NCI-H2227 treated with DMSO at 0.1 percent for 48 hours (cell line): Measurements from ENCODE around the gene UBE2D4.
"Not testable (repeated sequence)": the region's sequence is repeated elsewhere in the genome, so short reads cannot be mapped to it uniquely, and the experiment has no call there.

Source experiments
- DNase-seq: peaks from one replicate; lab custom pipeline; 2025; lab: John Stamatoyannopoulos, UW

UBE2D4 gene

DNA sequence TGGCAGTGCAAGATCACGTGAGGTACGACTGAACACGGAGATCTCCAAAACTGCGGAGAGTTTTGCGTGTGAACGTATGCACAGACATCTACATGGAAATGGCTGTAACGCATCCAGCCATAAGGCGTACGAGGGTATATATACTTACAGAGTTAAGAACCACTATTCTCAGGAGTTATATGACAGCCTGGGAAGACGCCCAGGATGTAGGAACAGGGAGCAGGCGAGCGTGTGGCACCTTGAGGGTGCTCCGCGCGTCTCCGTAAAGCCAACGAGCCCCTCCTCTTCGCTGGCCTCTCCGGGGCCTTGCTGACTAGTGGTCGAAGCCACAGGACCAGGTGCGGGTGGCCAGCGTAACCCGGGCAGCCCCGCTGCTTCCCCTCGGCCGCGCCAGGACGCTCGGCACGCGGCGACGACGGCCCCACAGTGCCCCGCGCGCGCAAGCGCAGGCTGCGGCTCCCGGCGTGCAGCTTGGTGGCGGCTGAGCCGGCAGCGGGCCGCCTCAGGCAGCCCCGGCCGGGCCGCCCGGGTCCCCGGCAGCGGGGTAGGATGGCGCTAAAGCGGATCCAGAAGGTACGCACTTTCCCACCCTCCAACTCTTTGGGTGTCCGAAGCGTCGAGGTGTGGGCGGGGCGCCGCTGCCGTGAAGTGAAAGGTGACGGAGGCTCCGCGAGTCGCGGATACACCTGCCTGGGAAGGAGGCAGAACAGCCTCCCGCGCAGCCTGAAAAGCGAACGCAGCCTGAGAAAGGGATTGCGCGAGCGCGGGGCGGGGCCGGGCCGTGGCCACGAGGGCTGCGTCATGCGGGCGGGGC is at the start of gene UBE2D4:
Gene UBE2D4 (plus strand): TSS at position 453 of the 814 bp plus-strand sequence. CDS start 97 bp downstream, at position 550.
- DNase-seq = peak; percentile 82

DNA sequence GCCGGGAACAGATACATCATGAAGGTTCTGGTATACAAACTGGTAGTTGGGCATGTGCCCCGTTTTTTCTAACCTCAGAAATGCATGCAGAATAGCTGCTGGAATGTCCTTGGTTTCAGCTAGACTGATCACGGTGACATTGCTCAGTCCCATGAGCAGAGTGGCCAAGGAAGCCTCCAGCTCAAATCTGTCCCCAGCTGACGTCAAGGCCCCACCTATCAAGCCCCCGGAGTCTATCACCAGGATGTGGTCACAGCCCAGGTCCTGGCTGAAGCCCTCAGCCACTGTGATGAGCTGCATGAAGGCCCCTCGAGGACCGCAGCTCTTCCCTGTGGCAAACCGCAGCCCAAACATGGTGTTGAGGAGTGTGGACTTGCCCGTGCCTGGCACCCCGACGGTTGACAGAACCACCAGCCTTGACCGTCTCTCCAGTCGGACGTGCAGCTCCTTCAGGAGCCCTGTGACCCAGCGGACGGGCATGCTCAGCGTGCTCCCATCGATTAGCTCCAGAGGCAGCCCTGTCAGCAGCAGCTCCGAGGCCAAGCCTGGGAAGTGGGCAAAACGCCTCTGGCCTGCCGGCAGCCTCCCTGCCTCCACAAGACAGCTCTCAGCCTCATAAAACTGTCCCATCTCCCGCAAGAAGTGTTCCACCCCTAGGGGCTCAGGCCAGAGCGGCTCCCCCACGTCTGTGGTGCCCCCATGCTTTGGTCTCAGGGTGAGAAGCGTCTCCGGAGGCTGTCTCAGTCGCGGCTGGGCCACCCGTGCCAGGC is 49.1 kb upstream of the UBE2D4 start:
- no peak for DNase-seq

DNA sequence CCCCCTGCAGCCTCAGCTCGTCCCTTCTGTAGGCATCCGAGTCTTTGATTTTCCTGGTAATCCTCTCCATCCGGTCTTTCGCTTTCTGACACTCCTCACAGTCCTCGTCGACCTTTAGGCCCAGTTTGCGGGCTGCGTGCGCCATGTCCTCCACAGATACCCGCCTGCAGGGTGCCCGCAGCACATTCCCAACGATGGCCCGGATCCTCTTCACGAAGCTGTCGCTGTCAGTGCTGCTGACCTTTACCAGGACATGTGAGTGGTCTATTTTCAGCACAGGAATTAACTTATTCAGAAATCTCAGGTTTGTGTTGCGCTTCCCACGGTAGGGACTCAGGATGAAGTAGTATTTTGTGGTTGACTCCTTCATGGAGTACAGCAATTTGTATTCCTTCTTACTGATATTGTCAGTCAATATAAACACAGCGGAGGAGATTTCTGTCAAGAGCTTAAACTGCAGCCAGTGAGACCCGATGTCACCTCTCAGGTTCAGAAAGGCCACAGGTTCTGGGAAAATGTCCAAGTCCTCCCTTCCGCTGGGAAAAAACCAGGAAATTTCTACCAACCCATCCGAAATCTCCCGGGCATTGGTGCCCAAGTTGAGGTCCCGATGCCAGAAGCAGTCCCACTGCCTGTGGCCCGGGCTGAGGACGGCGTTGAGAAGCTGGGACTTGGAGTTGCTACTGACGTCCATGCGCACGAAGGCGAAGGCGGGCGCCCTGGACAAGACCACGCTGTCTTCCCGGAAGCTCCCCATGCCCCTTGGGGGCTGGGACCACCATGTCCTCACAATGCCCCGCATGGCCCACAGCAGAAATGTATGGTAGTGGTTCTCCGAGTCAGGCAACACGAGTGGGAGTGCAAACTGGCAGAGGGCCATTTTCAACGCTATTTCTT is 48.0 kb upstream of the UBE2D4 start:
- DNase-seq = no peak

DNA sequence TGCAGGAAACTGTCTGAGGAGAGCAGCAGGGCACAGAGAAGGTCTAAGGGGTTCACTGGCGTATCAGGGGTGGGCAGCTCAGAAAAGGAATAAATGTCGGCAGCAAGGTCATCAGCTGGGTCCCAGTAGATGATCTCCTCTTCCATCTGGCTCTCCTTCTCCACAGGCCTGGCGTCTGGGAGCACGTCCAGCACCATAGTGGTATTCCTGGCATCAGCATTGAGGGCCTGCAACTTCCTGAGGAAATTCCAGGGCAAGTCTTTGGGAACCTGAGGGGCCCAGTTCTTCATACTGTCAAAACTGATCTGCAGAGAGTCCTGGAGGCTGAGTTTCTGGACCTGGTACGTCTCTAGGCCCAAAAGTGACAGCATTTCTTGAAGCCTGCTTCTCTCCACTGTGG is 47.4 kb upstream of the UBE2D4 start:
- DNase-seq = no peak

DNA sequence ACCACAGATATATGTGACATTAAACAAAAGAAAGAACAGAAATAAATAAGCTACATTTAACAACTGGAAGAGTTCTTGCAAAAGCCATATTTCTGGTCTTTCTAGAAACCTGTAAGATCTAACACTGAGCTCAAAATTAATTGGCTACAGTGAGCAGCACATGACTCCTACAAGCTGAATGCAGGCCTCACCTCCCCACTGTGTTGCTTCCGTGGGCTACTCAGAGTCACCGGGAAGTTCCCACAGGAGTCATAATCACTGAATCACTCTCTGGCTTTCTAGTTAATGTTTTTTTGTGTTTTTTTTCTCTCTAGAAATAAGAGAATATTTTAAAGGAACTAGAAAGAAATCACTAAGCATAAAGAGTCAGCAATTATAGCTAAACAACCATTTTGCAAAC is 46.8 kb upstream of the UBE2D4 start:
- DNase-seq = no peak

DNA sequence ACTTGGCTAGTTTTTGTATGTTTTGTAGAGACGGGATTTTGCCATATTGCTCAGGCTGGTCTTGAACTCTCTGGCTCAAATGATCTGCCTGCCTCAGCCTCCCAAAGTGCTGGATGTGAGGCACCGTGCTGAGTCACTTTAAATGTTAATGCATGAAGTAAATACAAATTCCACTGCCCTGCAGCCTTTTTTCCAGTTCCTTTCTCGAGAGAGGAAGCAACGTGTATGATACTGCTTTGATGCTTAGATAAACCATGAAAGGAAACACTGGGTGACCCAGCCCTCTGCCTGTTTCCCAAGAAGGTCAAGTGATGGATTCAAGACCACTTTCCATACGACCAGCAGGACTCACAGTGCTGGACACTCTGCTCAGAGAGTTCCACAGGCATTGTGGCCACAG is 45.6 kb upstream of the UBE2D4 start:
- no peak for DNase-seq

DNA sequence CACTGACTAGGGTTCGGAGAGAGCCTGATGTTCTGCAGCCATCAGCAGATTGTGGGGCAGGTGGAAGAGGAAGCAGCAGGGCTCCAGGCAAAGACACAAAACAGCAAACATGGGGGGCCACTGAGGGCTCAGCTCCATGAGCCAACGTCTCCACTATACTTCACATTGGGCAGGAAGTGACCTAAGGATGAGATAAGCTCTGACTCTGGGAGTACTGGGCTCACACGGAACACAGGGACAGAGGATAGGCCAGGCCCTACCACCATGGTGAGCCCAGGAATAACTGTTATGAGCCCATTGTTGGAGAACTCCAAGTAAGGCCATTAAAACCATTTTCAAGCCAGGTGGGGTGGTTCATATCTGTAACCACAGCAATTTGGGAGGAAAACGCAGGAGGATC is 42.0 kb upstream of the UBE2D4 start:
- no peak for DNase-seq

DNA sequence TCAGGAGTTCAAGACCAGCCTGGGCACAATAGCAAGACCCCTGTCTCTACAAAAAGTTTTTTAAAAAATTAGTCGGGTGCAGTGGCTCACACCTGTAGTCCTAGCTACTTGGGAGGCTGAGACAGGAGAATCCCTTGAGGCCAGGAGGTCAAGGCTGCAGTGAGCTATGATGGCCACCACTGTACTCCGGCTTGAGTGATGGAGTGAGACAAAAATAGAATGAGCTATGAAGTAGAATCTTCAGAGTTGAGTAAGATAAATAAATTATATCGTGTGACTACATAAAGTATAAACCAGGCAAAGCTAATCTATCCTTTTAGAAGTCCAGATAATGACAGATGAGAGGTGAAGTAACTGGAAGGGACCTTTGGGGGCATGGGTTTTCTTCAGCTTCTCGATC is 41.6 kb upstream of the UBE2D4 start:
- DNase-seq = no peak

DNA sequence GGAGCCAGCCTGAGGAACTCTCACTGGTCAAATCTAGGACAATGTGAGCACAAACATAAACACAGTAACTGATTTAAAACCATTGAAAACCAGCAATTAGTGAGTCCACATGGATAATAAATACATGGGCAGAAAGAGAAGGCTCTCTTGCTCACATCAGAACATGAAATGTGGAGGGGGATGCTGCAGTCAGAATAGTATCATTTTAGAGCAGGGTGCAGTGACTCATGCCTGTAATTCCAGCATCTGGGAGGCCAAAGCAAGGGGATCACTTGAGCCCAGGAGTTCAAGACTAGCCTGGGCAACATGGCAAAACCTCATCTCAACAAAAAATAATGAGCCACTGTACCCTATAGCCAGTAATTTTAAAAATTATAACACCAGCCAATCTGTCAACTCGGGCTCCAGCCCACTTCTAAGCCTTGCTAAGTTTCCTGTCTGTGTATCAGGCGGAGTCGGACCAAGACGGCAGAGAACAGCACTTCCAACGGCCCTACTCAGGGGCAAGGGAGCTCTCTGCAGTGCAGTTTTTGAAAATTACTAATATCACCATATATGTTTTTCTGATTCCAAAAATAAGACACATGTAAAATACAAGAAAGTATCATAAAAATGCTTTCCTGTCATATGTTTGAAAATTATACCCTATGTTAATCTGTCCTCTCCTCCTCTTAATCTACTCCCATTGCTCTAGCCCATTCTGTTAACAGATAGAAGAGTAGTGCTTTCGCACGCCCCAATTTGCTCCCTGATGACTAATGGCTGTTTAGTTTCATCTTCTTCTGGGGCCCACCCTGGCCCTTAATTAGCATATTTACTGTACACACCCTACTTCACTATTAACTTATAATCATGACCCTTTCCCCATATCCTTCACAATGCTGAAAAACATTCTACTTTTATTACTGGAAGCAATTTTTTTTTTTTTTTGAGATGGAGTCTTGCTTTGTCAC is 37.0 kb upstream of the UBE2D4 start:
- no peak for DNase-seq

DNA sequence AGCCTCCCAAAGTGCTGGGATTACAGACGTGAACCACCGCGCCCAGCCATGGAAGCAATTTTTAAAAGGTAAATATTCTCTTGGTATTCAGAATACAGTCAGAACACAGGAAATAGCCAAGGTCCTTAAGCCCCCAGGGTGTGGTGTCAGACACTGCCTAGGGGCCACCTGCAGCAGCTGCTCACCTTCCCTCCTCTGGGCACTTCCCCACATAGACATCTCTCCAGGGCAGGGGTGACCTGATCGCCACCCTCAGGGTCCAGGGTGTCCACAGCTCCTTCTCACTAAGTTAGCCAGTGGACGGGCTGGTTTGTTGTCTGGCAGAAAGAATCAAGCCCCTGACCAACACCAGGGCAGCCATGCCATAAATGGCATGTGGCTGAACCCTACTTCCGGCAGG is 35.8 kb upstream of the UBE2D4 start:
- no peak for DNase-seq

DNA sequence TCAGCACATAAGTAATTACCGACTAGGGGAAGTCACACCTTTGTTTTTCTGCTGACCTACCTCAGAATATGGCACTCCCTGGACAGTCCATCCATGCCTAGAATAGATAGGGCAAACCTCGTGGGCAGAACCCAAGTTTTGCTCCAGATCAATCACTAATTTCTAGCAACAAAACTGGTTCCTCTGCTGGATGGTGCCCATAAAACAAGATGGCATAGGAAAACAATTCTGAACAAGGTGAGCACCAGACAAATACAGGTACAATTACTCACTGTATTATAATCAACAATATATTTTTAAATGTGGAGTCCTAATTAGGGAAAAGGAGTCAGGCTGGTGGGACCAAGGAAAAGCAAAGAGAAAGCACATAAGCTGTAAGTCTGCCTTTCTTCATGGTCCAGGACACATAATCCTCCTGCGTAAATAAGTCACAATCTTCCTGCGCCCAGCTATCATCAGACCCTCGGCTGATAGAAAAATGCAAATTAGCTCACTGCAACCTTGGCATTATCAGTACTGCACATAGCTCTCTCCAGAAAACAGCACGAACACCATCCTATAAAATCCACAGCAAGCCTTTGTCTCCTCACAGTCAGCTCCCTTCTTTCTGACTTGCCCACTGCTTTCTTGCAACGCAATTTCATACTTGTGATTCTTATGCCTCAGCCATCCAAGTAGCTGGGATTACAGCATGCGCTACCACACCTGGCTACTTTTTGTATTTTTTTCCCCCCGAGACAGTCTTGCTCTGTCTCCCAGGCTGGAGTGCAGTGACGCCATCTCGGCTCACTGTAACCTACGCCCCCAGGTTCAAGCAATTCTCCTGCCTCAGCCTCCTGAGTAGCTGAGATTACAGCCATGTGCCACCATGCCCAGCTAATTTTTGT is 34.9 kb upstream of the UBE2D4 start:
- DNase-seq = no peak

DNA sequence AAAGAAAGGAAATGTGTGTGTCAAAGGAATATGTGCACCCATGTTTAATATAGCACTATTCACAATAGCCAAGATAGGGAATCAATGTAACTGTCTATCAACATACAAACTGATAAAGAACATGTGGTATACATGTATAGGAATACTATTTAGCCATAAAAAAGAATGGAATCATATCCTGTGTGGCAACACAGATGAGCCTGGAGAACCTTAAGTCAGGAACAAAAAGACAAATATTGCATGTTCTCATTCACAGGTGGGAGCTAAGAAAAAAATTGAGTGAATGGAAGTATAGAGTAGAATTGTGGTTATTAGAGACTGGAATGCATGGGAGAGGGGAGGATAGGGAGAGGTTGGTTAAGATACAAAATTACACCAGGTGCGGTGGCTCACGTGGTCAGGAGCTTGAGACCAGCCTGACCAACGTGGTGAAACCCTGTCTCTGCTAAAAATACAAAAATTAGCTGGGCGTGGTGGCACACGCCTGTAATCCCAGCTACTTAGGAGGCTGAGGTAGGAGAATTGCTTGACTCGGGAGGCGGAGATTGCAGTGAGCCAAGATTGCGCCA is 30.3 kb upstream of the UBE2D4 start:
- no peak for DNase-seq

DNA sequence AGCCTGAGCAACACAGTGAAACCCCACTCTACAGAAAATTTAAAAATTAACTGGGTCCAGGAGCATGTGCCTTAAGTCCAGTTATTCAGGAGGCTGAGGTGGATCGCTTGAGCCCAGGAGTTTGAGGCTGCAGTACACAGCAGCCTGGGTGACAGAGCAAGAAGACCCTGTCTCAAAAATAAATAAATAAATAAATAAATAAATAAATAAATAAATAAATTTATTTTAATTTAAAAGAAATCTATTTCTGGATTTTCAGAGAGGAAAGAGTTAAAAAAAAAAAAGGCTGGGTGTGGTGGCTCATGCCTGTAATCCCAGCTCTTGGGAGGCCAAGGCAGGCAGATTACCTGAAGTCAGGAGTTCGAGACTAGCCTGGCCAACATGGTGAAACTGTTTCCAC is 27.7 kb upstream of the UBE2D4 start:
- not testable (repeated sequence) for DNase-seq

DNA sequence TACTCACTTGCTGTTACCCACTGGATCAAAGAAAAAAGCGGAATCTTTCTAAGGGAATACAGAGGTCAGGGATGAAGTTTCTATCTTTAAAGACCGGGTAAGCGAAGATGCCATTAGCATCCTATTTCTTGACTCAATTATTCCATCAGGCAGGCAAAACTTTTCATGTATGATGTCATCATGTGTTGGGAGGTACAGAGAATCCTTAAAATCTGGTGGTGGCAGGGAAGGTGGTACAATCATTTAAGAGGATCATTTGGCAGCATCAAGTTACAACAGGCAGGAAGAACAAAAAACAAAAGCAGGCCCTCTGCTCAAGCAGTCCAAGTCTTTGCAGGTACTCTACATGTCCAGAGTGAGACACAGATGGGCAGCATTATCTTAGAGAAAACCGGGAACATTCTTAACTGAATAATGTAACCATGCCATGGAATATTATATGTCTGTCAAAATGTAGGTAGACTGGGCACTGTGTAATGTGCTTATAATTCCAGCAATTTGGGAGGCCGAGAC is 23.6 kb upstream of the UBE2D4 start:
- DNase-seq = no peak

DNA sequence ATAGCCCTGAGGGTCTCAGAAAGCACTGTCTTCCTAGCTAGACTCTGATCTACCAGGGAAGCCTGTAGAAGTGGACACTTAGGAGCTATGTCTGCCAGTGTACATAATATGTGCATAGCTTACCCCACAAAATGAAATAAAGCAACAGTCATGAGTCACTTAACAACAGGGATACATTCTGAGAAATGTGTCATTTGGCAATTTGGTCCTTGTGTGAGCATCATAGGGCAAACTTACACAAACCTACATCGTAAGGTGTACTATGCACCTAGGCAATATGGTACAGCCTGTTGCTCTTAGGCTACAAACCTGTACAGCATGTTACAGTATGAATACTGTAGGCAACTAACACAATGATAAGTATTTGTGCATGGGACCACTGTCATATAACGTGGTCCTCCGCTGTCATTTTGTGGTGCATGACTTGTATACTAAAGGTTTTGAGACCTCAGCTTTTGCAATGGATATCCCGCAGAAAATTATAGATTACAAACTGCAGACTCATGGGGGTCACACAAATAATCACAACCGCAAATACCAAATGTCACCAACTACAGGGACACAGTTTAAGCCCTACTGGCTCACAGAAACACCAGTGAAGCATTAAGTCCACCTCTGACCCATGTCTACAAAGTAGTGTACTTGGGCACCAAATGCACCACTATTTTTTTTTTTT is 21.6 kb upstream of the UBE2D4 start:
- no peak for DNase-seq

DNA sequence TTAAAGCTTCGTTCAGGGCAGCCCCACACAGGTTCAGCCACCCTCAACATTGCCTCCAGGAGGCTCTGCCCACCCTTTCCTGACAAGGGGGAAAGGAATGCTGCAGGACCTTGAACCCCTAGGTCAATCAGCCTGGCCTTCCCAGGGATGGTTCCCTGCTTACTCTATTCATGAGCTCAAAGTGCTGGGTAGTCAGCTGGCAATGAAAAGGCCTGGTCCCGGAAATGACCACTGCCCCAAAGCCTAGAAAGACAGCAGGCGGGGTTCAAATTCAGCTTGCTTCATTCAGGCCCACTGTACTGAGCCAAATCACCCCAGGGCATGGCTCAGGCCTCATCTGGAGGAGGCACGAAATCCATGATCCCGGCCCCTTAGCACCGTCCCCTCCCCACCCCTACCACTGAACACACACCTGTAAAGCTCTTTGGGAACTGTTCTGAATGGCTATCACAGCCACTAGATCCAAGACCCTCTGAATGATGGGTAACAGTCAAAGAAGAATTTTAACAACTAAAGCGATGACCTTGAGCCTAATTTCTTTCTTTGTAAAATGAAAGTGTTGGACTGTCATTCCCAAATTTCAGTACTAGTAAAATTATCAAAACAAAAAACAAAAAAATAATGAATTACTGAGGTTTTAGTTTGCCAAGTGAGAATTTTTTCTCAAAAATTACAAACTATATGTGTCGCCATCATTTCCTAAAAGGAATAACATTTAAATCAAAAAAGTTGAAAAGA is 20.9 kb upstream of the UBE2D4 start:
- DNase-seq = no peak

DNA sequence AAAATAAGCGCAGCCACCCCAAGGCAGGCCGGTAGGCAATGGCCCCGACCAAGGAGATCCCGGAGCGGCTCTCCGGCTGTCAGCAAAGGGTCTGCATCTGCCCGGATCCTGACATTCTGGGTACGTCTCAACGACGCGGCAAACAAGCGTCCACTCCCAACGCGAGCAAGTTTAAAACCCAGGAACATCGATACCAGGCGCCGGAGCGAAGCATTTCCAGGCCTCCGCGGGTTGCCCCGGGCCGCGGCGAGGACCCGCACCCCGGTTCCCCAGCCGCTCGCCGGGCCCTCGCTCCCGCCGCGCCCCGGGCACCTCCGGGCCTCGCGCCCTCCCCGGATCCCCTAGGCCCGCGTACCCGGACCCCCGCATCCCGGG is 20.3 kb upstream of the UBE2D4 start:
- no peak for DNase-seq

DNA sequence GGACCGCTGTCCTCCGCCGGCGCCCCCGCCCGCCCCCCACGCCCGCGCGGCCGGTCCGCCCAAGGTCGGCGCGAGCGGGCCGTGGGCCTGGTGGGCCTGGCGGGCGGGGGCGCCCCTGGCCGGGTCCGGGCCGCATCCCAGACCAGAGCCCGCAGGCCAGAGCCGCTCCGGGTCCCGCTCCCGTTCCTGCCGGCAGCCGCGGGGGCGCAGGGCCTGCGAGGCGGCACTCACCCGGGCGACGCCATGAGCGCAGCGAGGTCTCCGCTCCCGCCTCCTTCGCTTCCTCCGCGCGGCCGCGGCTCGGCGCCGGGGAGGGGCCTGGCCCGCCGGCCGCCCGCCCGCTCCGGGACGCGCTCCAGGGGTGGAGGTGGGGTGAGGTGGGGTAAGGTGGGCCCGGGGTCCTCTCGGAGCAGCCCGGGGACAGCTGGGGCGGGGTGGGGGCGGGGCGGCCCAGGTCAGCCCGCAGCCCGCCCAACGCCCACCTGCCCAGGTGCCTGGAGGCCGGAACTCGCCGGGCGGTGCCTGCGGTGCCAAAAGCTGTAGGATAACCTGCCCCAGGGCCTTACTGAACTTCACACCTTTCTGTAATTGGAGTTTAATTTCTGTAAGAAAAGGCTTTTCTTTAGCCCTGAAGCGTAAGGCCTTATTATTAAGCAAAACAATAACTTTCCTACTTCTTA is 19.8 kb upstream of the UBE2D4 start, which contains the start of gene URGCP:
Gene URGCP (minus strand): TSS at position 266 of the 680 bp plus-strand sequence. CDS start 21 bp downstream, at position 245.
- DNase-seq = no peak
